ENCODE data around the gene TRMT5.

The TRMT5 gene

DNA sequence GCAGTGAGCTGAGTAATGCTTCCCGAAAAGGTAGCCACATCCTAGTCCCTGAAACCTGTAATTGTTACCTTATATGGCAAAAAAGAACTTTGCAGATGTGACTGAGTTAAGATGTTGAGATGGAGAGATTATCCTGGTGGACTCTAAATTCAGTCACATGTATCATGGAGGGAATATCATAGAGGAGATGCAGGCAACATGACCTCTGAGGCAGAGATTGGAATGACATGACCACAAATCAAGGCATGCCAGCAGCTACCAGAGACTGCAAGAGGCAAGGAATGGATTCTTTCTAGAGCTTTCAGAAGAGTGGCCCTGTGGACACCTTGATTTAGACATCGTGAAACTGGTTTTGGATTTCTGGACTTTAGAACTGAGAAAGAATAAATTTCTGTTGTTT is 18.7 kb upstream of the TRMT5 start:
- Mint-ChIP-seq H3K4me3 (no peak overlapping the region), H3K9me3 (peaks cover 17% of the 10 kb centered on the region), H3K4me1 (no peaks in the 10 kb centered on the region), H3K27me3 (ENCODE audit: low read depth) (no peaks in the 10 kb centered on the region), H3K27ac (no peak overlapping the region), H3K36me3 (ENCODE audit: low read depth) (peaks cover 55% of the 10 kb centered on the region)
- TF ChIP-seq CTCF (IDR thresholded peaks at IDR 0.05; ENCODE audit: unreplicated experiment in 3 of 3): no peak

- peaks cover 48% of the 10 kb centered on the region for H3K36me3 Mint-ChIP-seq (ENCODE audit: low read depth)
- H3K4me1 Mint-ChIP-seq: no peaks in the 10 kb centered on the region
- no peak overlapping the region for H3K27ac Mint-ChIP-seq
- no peak for TF ChIP-seq CTCF (IDR thresholded peaks at IDR 0.05; ENCODE audit: unreplicated experiment in 3 of 3)
- peaks cover 12% of the 10 kb centered on the region for H3K9me3 Mint-ChIP-seq
- H3K27me3 Mint-ChIP-seq (ENCODE audit: low read depth): no peaks in the 10 kb centered on the region
- no peak overlapping the region for H3K4me3 Mint-ChIP-seq
Measured at GRCh38 chr14:60998617-60999016, 17.7 kb upstream of the TRMT5 start.

GRCh38 chr14:60989599-60989998 is 8.7 kb upstream of the TRMT5 start:
- no peaks in the 10 kb centered on the region for H3K27me3 Mint-ChIP-seq (ENCODE audit: low read depth)

GRCh38 chr14:60986500-60986899 is 5.6 kb upstream of the TRMT5 start:
- TF ChIP-seq CTCF (IDR thresholded peaks at IDR 0.05; ENCODE audit: unreplicated experiment in 3 of 3): no peak
- H3K9me3 Mint-ChIP-seq: no peaks in the 10 kb centered on the region
- H3K36me3 Mint-ChIP-seq (ENCODE audit: low read depth): peaks cover 23% of the 10 kb centered on the region
- H3K4me3 Mint-ChIP-seq: no peak overlapping the region
- no peak overlapping the region for H3K27ac Mint-ChIP-seq
- H3K4me1 Mint-ChIP-seq: peaks cover 9% of the 10 kb centered on the region
- no peaks in the 10 kb centered on the region for H3K27me3 Mint-ChIP-seq (ENCODE audit: low read depth)

More at GRCh38 chr14:60989599-60989998, 8.7 kb upstream of the TRMT5 start:
- TF ChIP-seq CTCF (IDR thresholded peaks at IDR 0.05; ENCODE audit: unreplicated experiment in 3 of 3): no peak
- Mint-ChIP-seq H3K4me1 (peaks cover 8% of the 10 kb centered on the region), H3K27ac (no peak overlapping the region), H3K9me3 (no peaks in the 10 kb centered on the region), H3K36me3 (ENCODE audit: low read depth) (peaks cover 36% of the 10 kb centered on the region), H3K4me3 (no peak overlapping the region)

DNA sequence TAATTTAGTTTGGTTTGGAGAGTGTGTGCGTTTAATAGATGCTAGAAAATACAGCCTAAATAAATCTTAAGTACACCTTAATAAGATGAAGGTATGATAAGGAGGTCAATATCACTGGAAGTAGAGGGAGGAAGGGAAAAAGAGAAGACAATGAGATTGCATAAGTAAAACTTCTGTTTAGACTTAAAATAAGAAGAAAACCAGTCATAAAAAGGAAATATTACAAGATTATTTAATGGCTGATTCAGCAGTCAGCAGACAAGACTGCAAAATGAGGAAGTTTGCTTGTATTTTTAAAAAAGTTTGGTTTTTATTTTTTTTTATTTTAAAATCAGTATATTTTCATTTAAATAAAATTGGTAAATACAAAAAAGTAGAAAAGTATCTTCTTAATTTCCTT is 3.3 kb upstream of the TRMT5 start:
- no peak overlapping the region for H3K27ac Mint-ChIP-seq
- H3K4me3 Mint-ChIP-seq: no peak overlapping the region
- no peak for TF ChIP-seq CTCF (IDR thresholded peaks at IDR 0.05; ENCODE audit: unreplicated experiment in 3 of 3)
- no peaks in the 10 kb centered on the region for H3K27me3 Mint-ChIP-seq (ENCODE audit: low read depth)
- H3K9me3 Mint-ChIP-seq: no peaks in the 10 kb centered on the region
- peaks cover 18% of the 10 kb centered on the region for H3K36me3 Mint-ChIP-seq (ENCODE audit: low read depth)
- peaks cover 10% of the 10 kb centered on the region for H3K4me1 Mint-ChIP-seq

DNA sequence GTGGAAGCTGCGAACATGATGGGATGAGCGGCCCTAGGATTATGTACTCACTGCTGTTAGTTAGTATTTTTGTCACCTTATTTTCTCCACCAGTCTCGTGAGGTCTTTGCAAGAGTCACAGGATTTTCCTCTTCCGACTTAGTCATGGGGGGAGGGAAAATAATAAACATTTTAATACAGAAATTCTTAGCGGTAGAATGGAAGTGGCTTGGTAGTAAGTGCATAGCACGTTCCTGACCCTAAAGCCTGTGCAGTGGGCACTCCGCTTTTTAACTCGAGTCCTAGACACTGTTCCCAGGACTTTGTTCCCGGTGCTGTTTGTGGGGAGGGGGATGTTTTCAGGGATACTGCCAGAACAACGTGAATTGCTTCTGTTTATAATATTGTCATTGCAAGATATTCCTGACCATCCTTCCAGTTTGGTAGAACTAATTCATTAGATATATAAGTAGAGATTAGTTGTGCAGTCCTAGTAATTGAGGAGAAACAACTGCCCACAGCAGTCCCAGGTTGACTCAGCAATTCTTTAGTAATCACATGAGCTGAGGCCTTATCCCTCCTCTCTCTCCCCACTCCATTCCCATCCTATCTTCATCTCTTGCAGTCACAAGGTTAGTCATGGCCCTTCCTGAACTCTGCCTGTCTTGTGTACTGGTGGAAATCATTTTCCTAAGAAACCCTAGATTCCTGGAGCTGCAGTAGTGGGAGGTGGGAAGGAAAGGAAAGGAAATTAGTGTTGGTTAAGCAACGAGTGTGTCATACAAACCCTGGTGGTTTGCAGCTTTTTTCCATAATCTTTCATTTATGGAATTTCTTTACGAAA is 965 bp upstream of the TRMT5 start:
- H3K36me3 Mint-ChIP-seq (ENCODE audit: low read depth): peaks cover 27% of the 10 kb centered on the region
- H3K27ac Mint-ChIP-seq: no peak overlapping the region
- H3K9me3 Mint-ChIP-seq: no peaks in the 10 kb centered on the region
- TF ChIP-seq CTCF (IDR thresholded peaks at IDR 0.05; ENCODE audit: unreplicated experiment in 3 of 3): no peak
- H3K27me3 Mint-ChIP-seq (ENCODE audit: low read depth): no peaks in the 10 kb centered on the region
- H3K4me3 Mint-ChIP-seq: no peak overlapping the region
- H3K4me1 Mint-ChIP-seq: peaks cover 27% of the 10 kb centered on the region
